Heart right ventricle (tissue), 16 donors: ENCODE measurements around the gene UBE3A. TPM values are rescaled to one million over a fixed set of nuclear protein-coding genes. Genes with fewer than 3 reads are reported as not detected.

Source experiments
- ATAC-seq, 8 donors: fragments of 200-7000 bp; cut with Tn5 transposase; one replicate each; pipeline ENCODE4 v1.9.1; 2020; ENCODE audit warnings: mild to moderate bottlenecking in 8 of 8, moderate library complexity in 8 of 8, moderate number of reproducible peaks in 1 of 8
- DNase-seq, 2 donors: peaks; one replicate each; pipeline ENCODE4 v3.0.0-alpha.2; 2020
- H3K27ac ChIP-seq, 10 donors: fragments of 200-600 bp; sonication (generic) in 2 of 10; one replicate each; pipeline versions ENCODE4 v1.5.0 to v1.8.0; 2020 to 2022; ENCODE audit warnings: mild to moderate bottlenecking in 3 of 10
- H3K27me3 ChIP-seq, 7 donors: fragments of 200-600 bp; one replicate each; pipeline ENCODE4 v1.8.0; 2021 to 2022; ENCODE audit warnings: mild to moderate bottlenecking in 2 of 7
- H3K36me3 ChIP-seq, 9 donors: fragments of 200-600 bp; sonication (generic) in 1 of 9; one replicate each; pipeline versions ENCODE4 v1.5.0 to v1.8.0; 2020 to 2022; ENCODE audit warnings: mild to moderate bottlenecking in 2 of 9
- H3K4me1 ChIP-seq, 9 donors: fragments of 200-600 bp; sonication (generic) in 1 of 9; one replicate each; pipeline versions ENCODE4 v1.5.0 to v1.8.0; 2020 to 2022; ENCODE audit warnings: mild to moderate bottlenecking in 4 of 9
- H3K4me3 ChIP-seq, 10 donors: fragments of 200-600 bp; sonication (generic) in 2 of 10; one replicate each; pipeline versions ENCODE4 v1.5.0 to v1.8.0; 2020 to 2022; ENCODE audit warnings: mild to moderate bottlenecking in 7 of 10, moderate library complexity in 2 of 10
- H3K9me3 ChIP-seq, 11 donors: fragments of 200-600 bp in 10 of 11; sonication (generic) in 2 of 11; one replicate each; pipeline versions ENCODE4 v1.5.0 to v1.8.0; 2013 to 2022; ENCODE audit warnings: mild to moderate bottlenecking in 2 of 11, control low read depth in 1 of 11, moderate library complexity in 1 of 11
- WGBS, 2 donors: extraction: QIAGEN DNeasy Blood & Tissue Kit; methylation state at CpG; one replicate each; pipeline ENCODE4 v1.1.7; 2013; ENCODE audit warnings: inconsistent platforms in 1 of 2; 5-methylcytosine and 5-hydroxymethylcytosine counted together
- intact Hi-C, 10 donors: fragments of 100-400 bp; cut with DNase I; formaldehyde crosslinking; loops; one replicate each; pipeline versions ENCODE4 v1.11.1 to v1.14.2; 2022
- polyA plus RNA-seq, 2 donors: library from polyadenylated mRNA; stranded (reverse); fragments of 200-250 nt; gene quantifications; one replicate each; pipeline ENCODE4 v1.2.3, GENCODE V29; 2013
- total RNA-seq, 10 donors: library from RNA; stranded (reverse); fragmentation: NEBNext Ultra II Directional in 3 of 10; extraction: Animal tissue kit (Norgen Biotek cat#: 25700) in 3 of 10; gene quantifications; one replicate each; pipeline versions ENCODE4 v1.2.1 to v1.2.4, GENCODE V29; 2021 to 2023
- TF ChIP-seq, protein P1 (sequence below), 9 donors: fragments of 200-600 bp; sonication (generic) in 2 of 9; IDR thresholded peaks; one replicate each; pipeline versions ENCODE4 v1.5.0 to v1.8.0; 2021 to 2022; ENCODE audit warnings: antibody characterized with exemption in 9 of 9, mild to moderate bottlenecking in 5 of 9, moderate library complexity in 1 of 9
- donor health status: Arrhythmogenic right ventricular cardiomyopathy.
- donor health status: ischemic (EF 13 %, LVEDD 7.1; RV severe dilation, severe dysfunction).
- donor health status: healthy with polysubstance abuse.
- donor health status: DM: no; HTN: yes; CAD: no.
- donor health status: DM: no; HTN: no; CAD: no.
- donor health status: ischemic (EF 25% LVEDD 6.9; RV normal size, moderate dysfunction).
- donor health status: ischemic (EF 25% LVEDD 5.7; RV mildly dilated, moderate dysfunction).
- donor health status: healthy.
- donor health status: DM: yes; HTN: yes; CAD: no.
- donor health status: Ischemic cardiomyopathy.
- donor health status: ischemic (EF 35%, LVEDD 5.7; RV mildly dilated, moderate dysfunction).
- donor health status: nonischemic (EF 11% LVEDD 7.7; RV severe dilation, severe dysfunction).
- donor health status: DM: yes; HTN: yes; CAD: no.
- donor health status: PGD.
- donor health status: ischemic (EF 29% LVEDD 5.4; RV normal size, mild dysfunction).
- donor health status: nonischemic (EF 23%, LVEDD 6.1; RV moderate dilation, normal function).

UBE3A gene
- total and polyA plus RNA-seq, 12 donors: 24.2 to 146 (median 108) TPM

DNA sequence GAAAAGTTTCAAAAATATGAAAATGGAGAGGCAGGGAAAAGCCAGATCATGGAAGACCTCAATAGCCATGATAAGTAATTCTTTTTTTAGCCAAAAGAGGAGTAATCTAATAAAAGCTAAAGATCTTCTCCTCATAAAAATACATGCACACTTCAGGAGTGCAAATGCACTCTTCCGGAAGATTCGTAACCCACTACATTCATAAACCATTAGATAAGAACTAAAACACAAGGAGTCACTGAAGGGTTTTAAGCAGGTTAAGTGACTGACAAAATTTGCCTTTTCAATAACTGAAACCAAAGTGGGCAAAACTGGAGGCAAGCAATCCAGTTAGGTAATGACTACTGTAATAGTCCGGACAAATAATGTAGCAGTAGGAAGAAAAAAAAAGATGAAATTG is 46.0 kb downstream of the UBE3A start:
- ATAC-seq (no peak), DNase-seq (no peak)
- intact Hi-C loops: no loop called here
- H3K36me3 ChIP-seq: peaks cover 0 to 37% (median 0%) of the 10 kb centered on the region in 9 donors
- TF ChIP-seq, protein P1, sequence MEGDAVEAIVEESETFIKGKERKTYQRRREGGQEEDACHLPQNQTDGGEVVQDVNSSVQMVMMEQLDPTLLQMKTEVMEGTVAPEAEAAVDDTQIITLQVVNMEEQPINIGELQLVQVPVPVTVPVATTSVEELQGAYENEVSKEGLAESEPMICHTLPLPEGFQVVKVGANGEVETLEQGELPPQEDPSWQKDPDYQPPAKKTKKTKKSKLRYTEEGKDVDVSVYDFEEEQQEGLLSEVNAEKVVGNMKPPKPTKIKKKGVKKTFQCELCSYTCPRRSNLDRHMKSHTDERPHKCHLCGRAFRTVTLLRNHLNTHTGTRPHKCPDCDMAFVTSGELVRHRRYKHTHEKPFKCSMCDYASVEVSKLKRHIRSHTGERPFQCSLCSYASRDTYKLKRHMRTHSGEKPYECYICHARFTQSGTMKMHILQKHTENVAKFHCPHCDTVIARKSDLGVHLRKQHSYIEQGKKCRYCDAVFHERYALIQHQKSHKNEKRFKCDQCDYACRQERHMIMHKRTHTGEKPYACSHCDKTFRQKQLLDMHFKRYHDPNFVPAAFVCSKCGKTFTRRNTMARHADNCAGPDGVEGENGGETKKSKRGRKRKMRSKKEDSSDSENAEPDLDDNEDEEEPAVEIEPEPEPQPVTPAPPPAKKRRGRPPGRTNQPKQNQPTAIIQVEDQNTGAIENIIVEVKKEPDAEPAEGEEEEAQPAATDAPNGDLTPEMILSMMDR (IDR thresholded peaks at IDR 0.05): no peak
- H3K27me3 ChIP-seq: no peaks in the 10 kb centered on the region
- H3K9me3 ChIP-seq: peaks cover 0 to 1% (median 0%) of the 10 kb centered on the region in 11 donors
- WGBS, 2 donors: 91 to 93% methylated on average over 3 of the region's 3 CpGs
- H3K27ac ChIP-seq: peak overlapping the region in 2 of 10 donors; percentile 16 to 48
- H3K4me1 ChIP-seq: peaks cover 0 to 56% (median 20%) of the 10 kb centered on the region in 9 donors
- no peak overlapping the region for H3K4me3 ChIP-seq

DNA sequence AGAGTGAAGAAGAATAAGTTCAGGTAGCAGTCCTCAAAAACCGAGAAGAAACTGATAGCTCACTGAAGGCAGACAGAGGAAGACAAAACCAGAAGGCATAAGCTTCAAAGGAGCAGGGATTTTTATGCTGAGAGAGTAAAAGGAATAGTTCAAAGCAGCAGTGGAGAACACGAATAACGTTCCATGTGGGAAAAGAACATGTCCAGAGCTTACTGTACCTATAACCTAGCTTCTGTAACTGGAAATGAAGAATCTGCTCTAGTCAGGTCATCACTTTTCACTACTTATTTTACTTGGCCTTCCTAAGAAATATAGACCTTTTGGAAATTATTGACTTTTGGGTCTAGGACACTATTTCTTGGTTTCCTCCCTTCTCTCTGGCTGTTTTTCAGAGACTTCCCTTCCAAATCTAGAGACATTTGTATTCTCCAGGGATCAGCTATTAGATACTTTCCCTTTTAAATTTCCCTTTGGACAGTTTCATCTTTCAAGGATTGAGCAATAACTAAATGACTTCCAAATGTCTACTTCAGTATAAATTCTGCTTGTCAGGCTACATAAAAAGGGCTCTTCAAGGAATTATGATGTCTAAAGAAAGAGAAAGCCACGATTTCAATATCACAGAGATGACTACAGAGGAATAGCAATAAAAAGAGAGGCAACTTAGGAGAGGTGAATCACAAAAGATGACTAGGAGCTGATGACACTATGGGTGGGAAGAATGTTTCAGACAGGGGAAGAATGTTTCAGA is 46.7 kb downstream of the UBE3A start:
- Histone ChIP-seq H3K9me3 (peaks cover 0 to 8% (median 0%) of the 10 kb centered on the region in 11 donors), H3K27ac (peak overlapping the region in 2 of 10 donors; percentile 16 to 48), H3K36me3 (peaks cover 0 to 41% (median 0%) of the 10 kb centered on the region in 9 donors), H3K4me3 (no peak overlapping the region), H3K27me3 (no peaks in the 10 kb centered on the region), H3K4me1 (peaks cover 0 to 50% (median 20%) of the 10 kb centered on the region in 9 donors)
- intact Hi-C loops: no loop called here
- TF ChIP-seq, protein P1 (IDR thresholded peaks at IDR 0.05): no peak
- WGBS, 2 donors: 75 to 81% methylated on average over 4 of the region's 4 CpGs
- DNase-seq: no peak
- ATAC-seq: peak in 6 of 8 donors; percentile 42 to 79 (median 60)

DNA sequence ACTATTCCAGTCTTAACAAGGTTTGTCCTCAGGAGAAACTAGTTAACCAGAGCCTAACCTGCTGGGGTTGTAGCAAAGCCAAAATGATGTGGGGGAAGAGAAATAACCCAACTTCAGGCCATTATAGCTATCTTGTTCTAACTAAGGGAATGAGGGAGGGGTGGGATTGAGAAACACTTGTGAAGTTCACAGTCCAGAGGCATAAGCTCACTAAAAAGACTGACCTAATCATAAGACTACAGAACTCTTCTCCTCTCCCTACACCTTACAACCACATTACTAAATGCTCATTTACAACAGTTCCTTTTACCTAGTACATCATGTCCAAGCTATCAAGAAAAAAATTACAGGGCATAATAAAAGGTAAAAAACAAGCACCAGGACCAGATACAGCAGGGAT is 52.8 kb downstream of the UBE3A start:
- Histone ChIP-seq H3K27me3 (no peaks in the 10 kb centered on the region), H3K9me3 (peaks cover 0 to 42% (median 0%) of the 10 kb centered on the region in 11 donors), H3K27ac (no peak overlapping the region), H3K4me1 (peaks cover 0 to 7% (median under 1%) of the 10 kb centered on the region in 9 donors), H3K36me3 (peaks cover 0 to 40% (median 4%) of the 10 kb centered on the region in 9 donors), H3K4me3 (no peak overlapping the region)
- DNase-seq (no peak), ATAC-seq (no peak)
- TF ChIP-seq, protein P1 (IDR thresholded peaks at IDR 0.05): no peak
- intact Hi-C loops: loop anchor here in 1 of 10 donors (10.0 kb wide), 1 partner anchor 49 kb away; the partner anchor contains the start of gene UBE3A

DNA sequence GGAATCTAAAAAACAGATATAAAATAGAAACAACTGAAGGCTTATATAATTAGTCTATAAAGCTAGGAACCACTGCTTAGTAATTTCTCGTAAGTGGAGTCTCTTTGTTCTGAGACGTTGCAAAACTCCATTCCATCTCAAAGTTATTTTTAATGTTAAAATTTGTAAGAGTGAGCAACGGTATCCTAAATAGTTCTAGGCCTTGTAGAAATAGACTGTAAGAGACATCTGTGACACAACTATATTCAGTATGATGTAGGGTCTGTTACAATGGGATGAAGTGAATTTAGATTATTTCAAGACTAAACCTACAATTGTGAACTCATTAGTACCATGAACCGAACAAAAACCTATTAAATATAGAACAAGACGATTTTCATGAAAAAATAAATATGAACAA is 57.2 kb downstream of the UBE3A start:
- TF ChIP-seq, protein P1 (IDR thresholded peaks at IDR 0.05): no peak
- WGBS, 2 donors: 89 to 94% methylated on average over 5 of the region's 5 CpGs
- intact Hi-C loops: loop anchor here in 1 of 10 donors (10.0 kb wide), 1 partner anchor 53 kb away; the partner anchor contains the start of gene UBE3A
- peaks cover 0 to 21% (median 14%) of the 10 kb centered on the region in 9 donors for H3K4me1 ChIP-seq
- no peak overlapping the region for H3K27ac ChIP-seq
- H3K27me3 ChIP-seq: no peaks in the 10 kb centered on the region
- DNase-seq: no peak
- peaks cover 0 to 33% (median 0%) of the 10 kb centered on the region in 11 donors for H3K9me3 ChIP-seq
- ATAC-seq: no peak
- no peak overlapping the region for H3K4me3 ChIP-seq
- peaks cover 0 to 32% (median 0%) of the 10 kb centered on the region in 9 donors for H3K36me3 ChIP-seq
